Immature natural killer cell (primary cell): Measurements from ENCODE around the gene IFIT1B. TPM values are rescaled to one million over a fixed set of nuclear protein-coding genes. Genes with fewer than 3 reads are reported as not detected.
"Not testable (repeated sequence)": the region's sequence is repeated elsewhere in the genome, so short reads cannot be mapped to it uniquely, and the experiment has no call there.

Experiments used
- DNase-seq, 3 donors: peaks; one replicate each; pipeline ENCODE4 v3.0.0; 2022; ENCODE audit warnings: mixed read lengths in 1 of 3
- H3K27ac Mint-ChIP-seq, 6 donors: one replicate each; pipeline ENCODE4 v1.8.0; 2020; ENCODE audit warnings: mixed read lengths in 6 of 6, mild to moderate bottlenecking in 5 of 6, inconsistent platforms in 4 of 6, moderate library complexity in 3 of 6
- H3K27me3 Mint-ChIP-seq, 3 donors: one replicate each; pipeline ENCODE4 v1.8.0; 2020 to 2021; ENCODE audit warnings: low read depth in 3 of 3, mild to moderate bottlenecking in 3 of 3, mixed read lengths in 3 of 3, moderate library complexity in 3 of 3, inconsistent platforms in 1 of 3
- H3K36me3 Mint-ChIP-seq, 3 donors: one replicate each; pipeline ENCODE4 v1.8.0; 2020; ENCODE audit warnings: mixed read lengths in 3 of 3, inconsistent platforms in 2 of 3, mild to moderate bottlenecking in 2 of 3
- H3K4me1 Mint-ChIP-seq, 2 donors: one replicate each; pipeline ENCODE4 v1.8.0; 2020; ENCODE audit warnings: inconsistent platforms in 2 of 2, mild to moderate bottlenecking in 2 of 2, mixed read lengths in 2 of 2, moderate library complexity in 1 of 2
- H3K4me3 Mint-ChIP-seq, 5 donors: one replicate each; pipeline ENCODE4 v1.8.0; 2020; ENCODE audit warnings: mild to moderate bottlenecking in 5 of 5, mixed read lengths in 5 of 5, inconsistent platforms in 3 of 5, moderate library complexity in 3 of 5
- H3K9me3 Mint-ChIP-seq, 6 donors: one replicate each; pipeline ENCODE4 v1.8.0; 2020; ENCODE audit warnings: mild to moderate bottlenecking in 6 of 6, mixed read lengths in 6 of 6, inconsistent platforms in 4 of 6, moderate library complexity in 3 of 6
- polyA plus RNA-seq, 3 donors: library from polyadenylated mRNA; unstranded; fragments of 300-500 nt; fragmentation: Illumina TruSeq; gene quantifications; one replicate each; pipeline ENCODE4 v1.2.3, GENCODE V29; 2021

Gene IFIT1B
- polyA plus RNA-seq, 3 donors from 2014 or later: 0.11 TPM; not detected in 2

GRCh38 chr10:89395141-89395540 is 17.3 kb downstream of the IFIT1B start:
- Mint-ChIP-seq H3K27me3 (peaks cover 0 to 3% (median 2%) of the 10 kb centered on the region in 3 donors), H3K4me3 (no peak overlapping the region), H3K27ac (no peak overlapping the region), H3K36me3 (peaks cover 0 to 12% (median 0%) of the 10 kb centered on the region in 3 donors), H3K9me3 (peaks cover 0 to 1% (median 0%) of the 10 kb centered on the region in 6 donors), H3K4me1 (peaks cover 14 to 25% of the 10 kb centered on the region in 2 donors)
- DNase-seq: no peak

GRCh38 chr10:89398003-89398749 is 20.3 kb downstream of the IFIT1B start:
- H3K9me3 Mint-ChIP-seq: peaks cover 0 to 1% (median 0%) of the 10 kb centered on the region in 6 donors
- no peak overlapping the region for H3K27ac Mint-ChIP-seq
- H3K27me3 Mint-ChIP-seq: peaks cover 0 to 2% (median 2%) of the 10 kb centered on the region in 3 donors
- H3K4me3 Mint-ChIP-seq: no peak overlapping the region
- peaks cover 0 to 29% (median 11%) of the 10 kb centered on the region in 3 donors for H3K36me3 Mint-ChIP-seq
- DNase-seq: no peak
- peaks cover 3 to 9% of the 10 kb centered on the region in 2 donors for H3K4me1 Mint-ChIP-seq

GRCh38 chr10:89399956-89400355 is 22.1 kb downstream of the IFIT1B start:
- Mint-ChIP-seq H3K4me1 (no peaks in the 10 kb centered on the region), H3K27ac (no peak overlapping the region), H3K4me3 (no peak overlapping the region), H3K27me3 (peaks cover 0 to 2% (median 2%) of the 10 kb centered on the region in 3 donors), H3K36me3 (peaks cover 0 to 43% (median 23%) of the 10 kb centered on the region in 3 donors), H3K9me3 (peaks cover 0 to 1% (median 0%) of the 10 kb centered on the region in 6 donors)
- no peak for DNase-seq

GRCh38 chr10:89403043-89403442 is 25.2 kb downstream of the IFIT1B start:
- peaks cover 0 to 49% (median 27%) of the 10 kb centered on the region in 3 donors for H3K36me3 Mint-ChIP-seq
- no peak overlapping the region for H3K4me3 Mint-ChIP-seq
- peaks cover 0 to 2% (median under 1%) of the 10 kb centered on the region in 3 donors for H3K27me3 Mint-ChIP-seq
- DNase-seq: no peak
- H3K9me3 Mint-ChIP-seq: no peaks in the 10 kb centered on the region
- no peak overlapping the region for H3K27ac Mint-ChIP-seq
- no peaks in the 10 kb centered on the region for H3K4me1 Mint-ChIP-seq

GRCh38 chr10:89404104-89405047 is 26.5 kb downstream of the IFIT1B start:
- no peak overlapping the region for H3K27ac Mint-ChIP-seq

GRCh38 chr10:89406178-89406577 is 28.3 kb downstream of the IFIT1B start:
- not testable (repeated sequence) for H3K4me3 Mint-ChIP-seq, H3K27me3 Mint-ChIP-seq, H3K4me1 Mint-ChIP-seq, DNase-seq, H3K9me3 Mint-ChIP-seq
- peak overlapping the region in 1 of 6 donors; percentile 18 for H3K27ac Mint-ChIP-seq
- peaks cover 0 to 57% (median 36%) of the 10 kb centered on the region in 3 donors for H3K36me3 Mint-ChIP-seq

More at GRCh38 chr10:89404104-89405047, 26.5 kb downstream of the IFIT1B start:
- Mint-ChIP-seq H3K4me3 (no peak overlapping the region), H3K9me3 (no peaks in the 10 kb centered on the region), H3K36me3 (peaks cover 0 to 52% (median 37%) of the 10 kb centered on the region in 3 donors), H3K27me3 (peaks cover 0 to 9% (median 1%) of the 10 kb centered on the region in 3 donors), H3K4me1 (no peaks in the 10 kb centered on the region)
- DNase-seq: no peak

- H3K36me3 Mint-ChIP-seq: peaks cover 0 to 44% (median 29%) of the 10 kb centered on the region in 3 donors
Measured at GRCh38 chr10:89407792-89408191, 29.9 kb downstream of the IFIT1B start.

GRCh38 chr10:89409282-89409681 is 31.4 kb downstream of the IFIT1B start:
- not testable (repeated sequence) for H3K4me3 Mint-ChIP-seq, DNase-seq, H3K27ac Mint-ChIP-seq, H3K9me3 Mint-ChIP-seq
- H3K4me1 Mint-ChIP-seq: peaks cover 18 to 25% of the 10 kb centered on the region in 2 donors
- H3K27me3 Mint-ChIP-seq: peaks cover 7 to 18% (median 8%) of the 10 kb centered on the region in 3 donors
- peaks cover 0 to 32% (median 17%) of the 10 kb centered on the region in 3 donors for H3K36me3 Mint-ChIP-seq

More at GRCh38 chr10:89407792-89408191, 29.9 kb downstream of the IFIT1B start:
- not testable (repeated sequence) for H3K27ac Mint-ChIP-seq, H3K9me3 Mint-ChIP-seq, H3K4me3 Mint-ChIP-seq, DNase-seq
- Mint-ChIP-seq H3K4me1 (peaks cover 10 to 11% of the 10 kb centered on the region in 2 donors), H3K27me3 (peaks cover 4 to 15% (median 8%) of the 10 kb centered on the region in 3 donors)

- Mint-ChIP-seq H3K27ac (peak overlapping the region in 1 of 6 donors; percentile 44), H3K4me1 (peaks cover 23 to 31% of the 10 kb centered on the region in 2 donors), H3K27me3 (peaks cover 8 to 19% (median 12%) of the 10 kb centered on the region in 3 donors), H3K36me3 (peaks cover 0 to 22% (median 14%) of the 10 kb centered on the region in 3 donors)
- H3K4me3 Mint-ChIP-seq, DNase-seq, H3K9me3 Mint-ChIP-seq: not testable (repeated sequence)
Measured at GRCh38 chr10:89410551-89410950, 32.7 kb downstream of the IFIT1B start.

- peaks cover 0 to 17% (median 14%) of the 10 kb centered on the region in 3 donors for H3K36me3 Mint-ChIP-seq
- DNase-seq, H3K4me3 Mint-ChIP-seq, H3K9me3 Mint-ChIP-seq: not testable (repeated sequence)
- H3K27me3 Mint-ChIP-seq: peaks cover 9 to 19% (median 14%) of the 10 kb centered on the region in 3 donors
- peaks cover 28 to 37% of the 10 kb centered on the region in 2 donors for H3K4me1 Mint-ChIP-seq
- H3K27ac Mint-ChIP-seq: peak overlapping the region in 2 of 6 donors; percentile 12 to 44
Measured at GRCh38 chr10:89411135-89411534, 33.3 kb downstream of the IFIT1B start.

GRCh38 chr10:89412276-89412675 is 34.4 kb downstream of the IFIT1B start:
- peaks cover 9 to 19% (median 15%) of the 10 kb centered on the region in 3 donors for H3K27me3 Mint-ChIP-seq
- H3K4me3 Mint-ChIP-seq: peak overlapping the region; percentile 74 to 99 (median 79)
- peak overlapping the region; percentile 71 to 99 (median 86) for H3K27ac Mint-ChIP-seq
- H3K36me3 Mint-ChIP-seq: peaks cover 0 to 12% (median 12%) of the 10 kb centered on the region in 3 donors
- DNase-seq: peak; percentile 50 to 65 (median 63)
- not testable (repeated sequence) for H3K9me3 Mint-ChIP-seq
- H3K4me1 Mint-ChIP-seq: peaks cover 37 to 49% of the 10 kb centered on the region in 2 donors

- peaks cover 9 to 15% (median 15%) of the 10 kb centered on the region in 3 donors for H3K27me3 Mint-ChIP-seq
- H3K4me1 Mint-ChIP-seq: peaks cover 48 to 60% of the 10 kb centered on the region in 2 donors
- H3K9me3 Mint-ChIP-seq: no peaks in the 10 kb centered on the region
- peak overlapping the region; percentile 97 to 99 (median 98) for H3K4me3 Mint-ChIP-seq
- DNase-seq: no peak
- H3K36me3 Mint-ChIP-seq: peaks cover 0 to 14% (median 9%) of the 10 kb centered on the region in 3 donors
- H3K27ac Mint-ChIP-seq: peak overlapping the region; percentile 98 to 99 (median 99)
Measured at GRCh38 chr10:89413398-89413912, 35.6 kb downstream of the IFIT1B start.
